Measurements from ENCODE around the gene ANKMY1.

ANKMY1 gene

GRCh38 chr2:240432430-240432819 is 125.4 kb downstream of the ANKMY1 start:
- TF ChIP-seq CTCF (IDR thresholded peaks at IDR 0.05; ENCODE audit: insufficient read depth, low read length) (no peak), REST (IDR thresholded peaks at IDR 0.05; ENCODE audit: insufficient replicate concordance, low read depth) (no peak), GABPA (IDR thresholded peaks at IDR 0.05; ENCODE audit: low read depth) (no peak)

GRCh38 chr2:240431661-240432424 is 125.9 kb downstream of the ANKMY1 start:
- peaks cover 30% of the 10 kb centered on the region for H3K27me3 ChIP-seq (ENCODE audit: insufficient read depth, poor library complexity, severe bottlenecking)
- H3K27ac ChIP-seq (replicated peaks), result no peak overlapping the region
- no peak overlapping the region for H3K4me3 ChIP-seq (replicated peaks; ENCODE audit: insufficient read depth, low read length)
- DNase-seq (ENCODE audit: low read depth in 1 of 2, low spot score in 1 of 2), result no peak
- TF ChIP-seq REST (IDR thresholded peaks at IDR 0.05; ENCODE audit: insufficient replicate concordance, low read depth), result no peak
- no peak for TF ChIP-seq GABPA (IDR thresholded peaks at IDR 0.05; ENCODE audit: low read depth)
- no peak for TF ChIP-seq SPI1 (IDR thresholded peaks at IDR 0.05; ENCODE audit: borderline replicate concordance, low read depth)
- TF ChIP-seq CTCF (IDR thresholded peaks at IDR 0.05; ENCODE audit: insufficient read depth, low read length), result no peak
- TF ChIP-seq POLR2AphosphoS5 (IDR thresholded peaks at IDR 0.05; ENCODE audit: low read depth), result no peak

More at GRCh38 chr2:240432430-240432819, 125.4 kb downstream of the ANKMY1 start:
- DNase-seq (ENCODE audit: low read depth in 1 of 2, low spot score in 1 of 2), result no peak
- H3K4me3 ChIP-seq (replicated peaks; ENCODE audit: insufficient read depth, low read length), result no peak overlapping the region
- H3K27ac ChIP-seq (replicated peaks), result no peak overlapping the region
- peaks cover 36% of the 10 kb centered on the region for H3K27me3 ChIP-seq (ENCODE audit: insufficient read depth, poor library complexity, severe bottlenecking)

- TF ChIP-seq CTCF (IDR thresholded peaks at IDR 0.05; ENCODE audit: insufficient read depth, low read length) (no peak), POLR2AphosphoS5 (IDR thresholded peaks at IDR 0.05; ENCODE audit: low read depth) (no peak), SPI1 (IDR thresholded peaks at IDR 0.05; ENCODE audit: borderline replicate concordance, low read depth) (no peak), REST (IDR thresholded peaks at IDR 0.05; ENCODE audit: insufficient replicate concordance, low read depth) (no peak)
- no peak overlapping the region for H3K4me3 ChIP-seq (replicated peaks; ENCODE audit: insufficient read depth, low read length)
- peaks cover 25% of the 10 kb centered on the region for H3K27me3 ChIP-seq (ENCODE audit: insufficient read depth, poor library complexity, severe bottlenecking)
- H3K27ac ChIP-seq (replicated peaks), result no peak overlapping the region
- DNase-seq (ENCODE audit: low read depth in 1 of 2, low spot score in 1 of 2), result no peak
Observed at GRCh38 chr2:240431271-240431660, 126.5 kb downstream of the ANKMY1 start.
